8988T (cell line): ENCODE results near the gene C6orf62.
"Not testable (repeated sequence)": the region's sequence is repeated elsewhere in the genome, so short reads cannot be mapped to it uniquely, and the experiment has no call there.

Experiments used
- DNase-seq: peaks from one replicate; pipeline ENCODE4 v3.0.0; 2011

Gene C6orf62

DNA sequence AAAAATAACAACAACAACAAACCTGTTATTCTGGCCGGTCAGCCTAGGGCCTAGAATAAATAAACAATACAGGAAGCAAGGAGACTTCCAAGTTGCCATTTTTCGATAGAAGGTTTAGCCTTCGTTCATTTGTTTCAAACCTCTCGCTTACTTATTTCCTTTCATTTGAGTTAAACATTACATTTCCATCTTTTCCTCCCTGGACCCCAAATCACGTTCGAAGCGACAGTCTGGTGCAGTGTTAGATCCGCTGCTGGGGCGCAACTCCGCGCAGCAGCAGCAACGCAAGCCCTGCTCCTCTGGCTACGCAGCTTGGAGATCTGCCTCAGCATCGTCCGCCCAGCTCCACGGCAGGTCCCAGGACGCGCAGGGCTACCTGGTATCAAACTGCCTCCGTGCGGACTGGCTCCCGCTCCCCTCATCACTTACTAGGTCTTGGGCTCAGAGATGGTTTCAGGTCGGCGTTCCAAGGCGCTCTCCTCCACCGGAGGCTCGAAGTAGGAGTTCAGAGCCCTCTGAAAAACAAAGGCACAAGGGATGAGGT, 52.8 kb downstream of the C6orf62 start:
- no peak for DNase-seq

DNA sequence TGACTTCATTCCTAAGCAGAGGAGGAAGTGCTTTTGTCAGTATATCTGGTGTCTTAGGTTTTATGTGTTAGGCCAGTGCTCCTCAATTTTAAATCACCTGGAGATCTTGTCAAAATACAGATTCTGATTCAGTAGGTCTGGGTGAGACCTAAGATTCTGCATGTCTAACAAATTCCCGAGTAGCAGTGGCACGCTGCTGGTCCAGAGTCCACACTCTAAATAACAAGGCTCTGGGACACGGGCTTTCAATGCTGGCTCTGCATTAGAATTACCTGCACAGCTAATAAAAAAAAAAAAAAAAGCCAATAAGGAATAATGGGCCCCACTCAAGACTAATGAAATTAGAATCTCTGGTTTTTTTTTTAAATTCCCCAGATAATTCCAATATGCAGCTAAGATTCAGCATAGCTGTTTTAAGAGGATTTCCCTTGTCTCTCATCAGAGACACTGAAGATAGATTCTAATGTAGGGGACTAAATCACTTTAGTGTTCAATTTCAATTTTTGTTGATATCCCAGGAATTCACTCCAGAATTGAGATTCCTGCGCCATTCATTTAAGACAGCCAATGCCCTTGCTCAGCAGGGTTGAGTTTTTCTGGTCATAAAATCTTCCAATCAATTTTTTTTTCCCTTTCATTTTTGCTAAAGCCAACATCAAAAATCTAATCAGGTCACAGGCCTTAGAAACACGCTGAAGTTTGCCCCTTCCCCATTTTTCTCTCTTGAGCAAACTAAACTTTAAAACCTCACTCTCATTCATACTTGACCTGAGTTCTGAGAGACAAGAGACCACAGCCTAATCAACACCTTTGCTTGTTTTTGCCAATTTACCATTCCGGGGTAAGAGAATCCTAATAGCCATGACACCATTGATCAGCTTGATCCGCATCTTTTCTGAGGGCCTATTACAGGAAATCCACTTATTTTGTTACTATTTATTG, 54.6 kb downstream of the C6orf62 start:
- DNase-seq = no peak

DNA sequence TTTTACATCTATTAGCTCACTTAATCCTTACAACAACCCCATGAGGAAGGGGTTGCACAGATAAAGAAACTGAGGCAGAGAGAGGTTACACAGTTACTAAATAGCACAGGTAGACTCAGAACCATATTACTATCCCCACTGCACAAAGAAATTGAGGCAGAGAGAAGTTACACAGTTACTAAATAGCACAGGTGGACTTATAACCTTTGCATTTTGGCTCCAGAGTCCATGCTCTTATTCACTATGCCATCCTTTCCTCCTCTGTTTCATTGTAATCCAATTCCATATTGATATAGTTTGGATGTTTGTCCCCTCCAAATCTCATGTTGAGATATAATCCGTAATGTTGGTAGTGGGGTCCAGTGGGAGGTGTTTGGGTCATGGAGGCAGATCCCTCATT, 55.8 kb downstream of the C6orf62 start:
- no peak for DNase-seq

DNA sequence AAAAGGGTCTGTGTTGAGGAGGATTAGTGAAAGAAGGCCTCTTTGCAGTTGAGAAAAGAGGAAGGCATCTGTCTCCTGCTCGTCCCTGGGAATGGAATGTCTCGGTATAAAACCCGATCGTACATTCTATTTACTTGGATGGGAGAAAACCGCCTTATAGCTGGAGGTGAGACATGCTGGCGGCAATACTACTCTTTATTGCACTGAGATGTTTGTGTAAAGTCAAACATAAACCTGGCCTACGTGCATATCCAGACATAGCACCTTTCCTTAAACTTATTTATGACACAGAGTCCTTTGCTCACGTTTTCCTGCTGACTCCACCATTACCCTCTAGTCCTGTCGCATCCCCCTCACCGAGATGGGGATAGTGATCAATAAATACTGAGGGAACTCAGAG, 56.7 kb downstream of the C6orf62 start:
- no peak for DNase-seq

DNA sequence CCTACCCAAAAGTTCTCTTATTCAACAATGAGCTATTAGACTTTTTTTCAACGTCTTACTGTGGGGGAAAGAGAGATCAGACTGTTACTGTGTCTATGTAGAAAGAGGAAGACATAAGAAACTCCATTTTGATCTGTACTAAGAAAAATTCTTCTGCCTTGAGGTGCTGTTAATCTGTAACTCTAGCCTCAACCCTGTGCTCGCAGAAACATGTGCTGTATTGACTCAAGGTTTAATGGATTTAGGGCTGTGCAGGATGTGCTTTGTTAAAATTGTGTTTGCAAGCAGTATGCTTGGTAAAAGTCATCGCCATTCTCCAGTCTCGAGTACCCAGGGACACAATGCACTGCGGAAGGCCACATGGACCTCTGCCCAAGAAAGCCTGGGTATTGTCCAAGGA, 57.2 kb downstream of the C6orf62 start:
- DNase-seq = not testable (repeated sequence)

DNA sequence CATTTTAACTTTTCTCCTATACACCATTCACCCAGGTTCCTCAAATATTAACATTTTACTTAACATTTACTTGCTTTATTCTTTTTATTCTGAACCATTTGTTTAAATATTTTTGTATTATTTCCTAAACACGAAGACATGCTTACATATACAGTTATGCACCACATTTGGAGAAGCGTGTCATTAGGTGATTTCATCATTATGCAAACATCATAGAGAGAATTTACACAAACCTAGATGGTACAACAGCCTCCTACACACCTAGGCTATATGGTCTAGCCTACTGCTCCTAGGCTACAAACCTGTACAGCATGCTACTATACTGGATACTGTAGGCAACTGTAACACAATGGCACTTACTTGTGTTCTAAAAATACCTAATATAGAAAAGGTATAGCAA, 58.8 kb downstream of the C6orf62 start:
- DNase-seq = no peak

DNA sequence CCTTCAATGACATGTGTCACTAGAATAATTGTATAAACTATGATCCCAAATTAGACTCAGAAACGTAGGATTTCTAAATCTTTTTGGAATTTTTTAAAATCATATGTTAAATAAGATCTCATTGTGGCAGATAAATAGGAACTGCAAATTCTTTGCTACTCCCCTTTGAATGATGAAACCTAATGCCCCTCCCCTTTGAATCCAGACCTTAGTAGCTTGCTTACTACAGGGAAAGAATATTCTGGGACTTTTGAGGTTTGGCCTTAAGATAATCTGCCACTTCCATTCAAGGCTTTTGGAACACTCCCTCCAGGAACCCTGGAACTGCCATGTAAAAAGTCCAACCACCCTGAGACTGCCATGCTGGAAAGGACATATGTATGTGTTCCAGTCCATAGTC, 59.4 kb downstream of the C6orf62 start:
- DNase-seq = no peak

DNA sequence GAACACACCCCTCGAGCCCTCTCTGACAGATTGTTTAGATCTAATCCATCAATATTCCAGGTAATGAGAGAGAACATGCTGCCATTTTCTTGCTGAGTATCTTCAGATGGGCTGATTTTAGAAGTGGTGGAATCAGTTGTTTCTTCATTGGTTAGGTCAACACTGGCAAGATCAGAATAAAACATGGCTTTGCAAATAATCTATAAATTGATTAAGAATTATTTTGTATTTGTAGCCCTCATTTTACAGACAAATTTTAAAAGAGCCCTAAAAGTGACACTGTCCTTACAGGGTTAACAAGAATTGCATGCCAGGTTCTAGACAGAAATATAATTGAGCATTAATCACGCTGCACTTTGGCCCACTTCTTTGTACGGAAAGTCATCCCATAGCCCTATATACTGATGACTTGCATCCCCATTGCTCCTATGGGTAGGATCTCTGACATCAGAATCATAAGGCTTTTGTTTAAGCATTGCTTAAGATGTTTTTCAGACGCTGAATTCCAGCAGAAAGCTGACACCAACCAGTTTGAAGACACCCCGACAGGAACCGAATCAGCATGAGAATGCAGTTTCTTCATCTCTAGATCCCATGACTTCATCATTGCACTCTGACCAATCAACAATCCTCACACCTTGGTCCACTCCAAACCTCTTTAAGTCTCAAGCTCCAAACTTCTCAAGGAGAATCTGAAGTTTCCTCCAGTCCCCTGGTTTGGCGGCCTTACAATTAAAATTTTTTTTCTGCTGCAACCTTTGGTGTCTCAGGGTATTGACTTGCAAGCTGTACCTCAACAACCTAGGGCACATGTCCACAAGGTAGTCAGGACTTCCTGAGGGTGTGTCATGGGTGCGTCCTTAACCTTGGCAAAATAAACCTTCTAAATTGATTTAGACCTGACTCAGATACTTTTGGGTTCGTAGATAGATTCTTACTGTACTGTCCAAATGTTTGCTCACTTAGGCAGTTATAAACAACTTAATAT, 60.1 kb downstream of the C6orf62 start:
- no peak for DNase-seq

DNA sequence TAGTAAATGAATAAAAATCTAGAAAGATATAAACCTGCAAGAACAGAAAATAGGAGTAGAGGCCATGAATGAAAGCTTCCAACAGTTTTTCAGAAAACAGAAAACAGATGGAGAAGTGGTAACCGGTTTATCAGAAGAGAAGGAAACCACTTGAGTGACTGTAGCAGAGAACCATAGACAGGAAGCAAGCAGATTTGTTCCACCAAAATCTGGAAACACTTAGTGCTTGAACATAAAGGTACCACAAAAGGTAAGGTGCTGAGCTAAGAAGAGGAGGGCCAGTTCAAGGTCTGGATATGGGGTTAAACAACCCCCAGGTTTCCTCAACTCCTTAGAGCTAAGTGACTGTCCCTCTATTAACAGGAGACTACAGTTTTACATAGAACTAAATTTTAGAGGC, 63.7 kb downstream of the C6orf62 start:
- no peak for DNase-seq
